Colonic mucosa (tissue), 4 donors: Measurements from ENCODE around the gene TMEM132D. TPM values are rescaled to one million over a fixed set of nuclear protein-coding genes. Genes with fewer than 3 reads are reported as not detected.

Experiments
- DNase-seq: peaks from one replicate; pipeline ENCODE4 v3.0.0-alpha.2; 2020
- H3K27ac ChIP-seq: fragments of 200-600 bp; one replicate; pipeline ENCODE4 v1.8.0; 2021
- H3K27me3 ChIP-seq: fragments of 200-600 bp; one replicate; pipeline ENCODE4 v1.8.0; 2021
- H3K36me3 ChIP-seq: fragments of 200-600 bp; one replicate; pipeline ENCODE4 v1.8.0; 2021
- H3K4me1 ChIP-seq: fragments of 200-600 bp; one replicate; pipeline ENCODE4 v1.8.0; 2021; ENCODE audit warnings: mild to moderate bottlenecking
- H3K4me3 ChIP-seq: fragments of 200-600 bp; one replicate; pipeline ENCODE4 v1.8.0; 2021
- H3K9ac ChIP-seq, 2 donors: one replicate each; pipeline ENCODE4 v1.7.0; 2013; ENCODE audit warnings: control low read depth in 2 of 2, low read depth in 2 of 2, low read length in 2 of 2
- H3K9me3 ChIP-seq: fragments of 200-600 bp; one replicate; pipeline ENCODE4 v1.8.0; 2021
- intact Hi-C: fragments of 100-400 bp; cut with DNase I; formaldehyde crosslinking; loops from one replicate; pipeline ENCODE4 v1.14.1; 2022
- total RNA-seq, 2 donors: library from RNA; stranded (reverse); fragmentation: NEBNext Ultra II Directional in 1 of 2; extraction: Animal tissue kit (Norgen Biotek cat#: 25700) in 1 of 2; gene quantifications; one replicate each; pipeline ENCODE4 v1.2.1, GENCODE V29; 2021
- TF ChIP-seq, protein P1 (sequence below): fragments of 200-600 bp; IDR thresholded peaks from one replicate; pipeline ENCODE4 v1.8.0; 2022; ENCODE audit warnings: antibody characterized with exemption, mild to moderate bottlenecking
- donor health status: healthy.
- donor health status: DM: no; HTN: no; CAD: no.
- donor health status: DM: no; HTN: no; CAD: no.

Gene TMEM132D
- total RNA-seq, 2 donors from 2014 or later: 0.17 to 0.32 TPM

DNA sequence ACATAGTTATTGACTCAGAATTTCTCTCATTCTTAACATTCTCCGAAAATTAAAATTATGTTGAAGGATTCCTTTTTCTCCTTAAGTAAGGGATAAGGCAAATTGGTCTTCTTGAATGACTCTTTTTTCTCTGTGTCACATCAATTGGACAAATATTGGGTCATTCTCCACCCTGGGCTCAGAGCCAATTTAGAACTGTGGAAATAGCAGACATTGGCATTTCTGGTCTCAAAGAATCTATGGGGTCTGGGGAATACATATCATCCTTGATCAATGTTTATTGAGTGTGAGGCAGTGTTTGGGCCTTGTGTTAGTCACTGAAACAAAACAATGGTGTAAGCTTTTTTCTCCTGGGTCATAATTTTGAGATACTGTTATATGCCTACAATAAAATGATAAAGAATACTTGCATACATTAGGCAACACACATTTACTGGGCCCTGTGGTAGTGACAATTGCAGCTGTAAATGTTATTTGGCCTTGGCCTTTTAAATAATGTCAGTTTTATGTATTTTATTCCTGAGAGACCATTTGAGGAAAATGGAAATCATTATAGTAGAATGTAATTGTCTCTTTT, 414.6 kb downstream of the TMEM132D start:
- no peaks in the 10 kb centered on the region for H3K9me3 ChIP-seq
- no peaks in the 10 kb centered on the region for H3K36me3 ChIP-seq
- H3K4me1 ChIP-seq: no peaks in the 10 kb centered on the region
- H3K27ac ChIP-seq: no peak overlapping the region
- H3K27me3 ChIP-seq: no peaks in the 10 kb centered on the region
- no peak overlapping the region for H3K9ac ChIP-seq
- intact Hi-C loops: no loop called here
- H3K4me3 ChIP-seq: no peak overlapping the region
- TF ChIP-seq, protein P1, sequence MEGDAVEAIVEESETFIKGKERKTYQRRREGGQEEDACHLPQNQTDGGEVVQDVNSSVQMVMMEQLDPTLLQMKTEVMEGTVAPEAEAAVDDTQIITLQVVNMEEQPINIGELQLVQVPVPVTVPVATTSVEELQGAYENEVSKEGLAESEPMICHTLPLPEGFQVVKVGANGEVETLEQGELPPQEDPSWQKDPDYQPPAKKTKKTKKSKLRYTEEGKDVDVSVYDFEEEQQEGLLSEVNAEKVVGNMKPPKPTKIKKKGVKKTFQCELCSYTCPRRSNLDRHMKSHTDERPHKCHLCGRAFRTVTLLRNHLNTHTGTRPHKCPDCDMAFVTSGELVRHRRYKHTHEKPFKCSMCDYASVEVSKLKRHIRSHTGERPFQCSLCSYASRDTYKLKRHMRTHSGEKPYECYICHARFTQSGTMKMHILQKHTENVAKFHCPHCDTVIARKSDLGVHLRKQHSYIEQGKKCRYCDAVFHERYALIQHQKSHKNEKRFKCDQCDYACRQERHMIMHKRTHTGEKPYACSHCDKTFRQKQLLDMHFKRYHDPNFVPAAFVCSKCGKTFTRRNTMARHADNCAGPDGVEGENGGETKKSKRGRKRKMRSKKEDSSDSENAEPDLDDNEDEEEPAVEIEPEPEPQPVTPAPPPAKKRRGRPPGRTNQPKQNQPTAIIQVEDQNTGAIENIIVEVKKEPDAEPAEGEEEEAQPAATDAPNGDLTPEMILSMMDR: no peak
- DNase-seq: no peak

DNA sequence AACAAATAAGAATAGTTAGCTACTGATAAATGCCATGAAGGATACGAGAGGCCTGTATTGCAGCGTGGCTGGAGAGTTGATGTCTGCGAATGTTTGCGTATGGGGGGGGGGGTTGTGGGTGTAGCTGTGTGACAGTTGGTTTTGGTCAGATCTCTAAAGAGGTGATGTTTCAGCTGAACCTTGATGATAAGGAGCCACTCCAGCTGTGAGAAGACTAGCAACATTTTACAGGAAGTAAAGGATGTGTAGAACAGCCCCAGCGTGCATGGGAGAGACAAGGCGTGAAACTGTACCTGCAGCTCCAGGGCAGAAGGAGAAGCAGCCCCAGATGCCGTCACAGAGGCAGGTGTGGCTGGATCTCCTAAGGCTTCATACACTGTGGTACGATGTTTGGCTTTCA, 416.9 kb downstream of the TMEM132D start:
- TF ChIP-seq, protein P1: no peak
- intact Hi-C loops: no loop called here
- no peaks in the 10 kb centered on the region for H3K36me3 ChIP-seq

DNA sequence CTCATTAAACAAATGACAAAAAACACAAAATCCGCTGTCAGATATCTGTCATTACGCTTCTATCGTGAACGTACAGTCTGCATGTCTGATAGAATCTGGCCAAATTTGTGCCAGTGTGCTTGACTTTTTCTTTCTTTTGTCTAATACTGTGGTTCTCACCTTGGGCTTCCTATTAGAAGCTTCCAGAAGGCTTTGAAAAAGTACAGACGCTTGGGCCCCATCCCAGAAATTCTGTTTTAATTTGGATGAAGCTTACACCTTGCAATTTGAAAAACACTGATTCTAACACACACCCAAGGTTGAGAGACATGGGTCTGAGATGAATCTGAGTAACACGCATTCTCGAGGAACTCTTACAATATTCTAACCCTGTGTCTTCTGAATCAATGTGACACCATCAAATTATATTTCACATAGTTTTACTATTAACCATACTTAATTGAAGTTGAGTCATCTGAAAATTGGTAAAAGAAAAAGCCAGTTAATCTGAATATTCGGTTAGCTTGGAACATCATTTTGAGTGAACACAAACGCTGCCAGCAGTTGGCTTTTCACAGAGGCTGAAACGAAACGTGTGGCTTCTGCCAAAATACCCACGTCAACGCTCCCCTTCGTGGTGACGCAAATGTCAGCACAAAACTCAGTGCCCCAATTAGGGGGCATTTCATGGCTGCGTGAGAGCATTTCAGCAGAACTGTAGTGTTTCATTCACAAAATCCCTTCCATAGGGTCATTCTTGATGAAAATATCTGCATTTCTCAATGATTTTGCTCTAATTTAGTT, 420.5 kb downstream of the TMEM132D start:
- TF ChIP-seq, protein P1: no peak
- intact Hi-C loops: no loop called here
- Histone ChIP-seq H3K9ac (no peak overlapping the region), H3K9me3 (no peaks in the 10 kb centered on the region), H3K4me3 (no peak overlapping the region), H3K27ac (no peak overlapping the region), H3K27me3 (no peaks in the 10 kb centered on the region), H3K4me1 (no peaks in the 10 kb centered on the region), H3K36me3 (no peaks in the 10 kb centered on the region)
- DNase-seq: no peak

More for the DNA sequence above, 416.9 kb downstream of the TMEM132D start:
- H3K4me1 ChIP-seq: no peaks in the 10 kb centered on the region
- no peaks in the 10 kb centered on the region for H3K27me3 ChIP-seq
- no peak overlapping the region for H3K4me3 ChIP-seq
- H3K9me3 ChIP-seq: no peaks in the 10 kb centered on the region
- H3K27ac ChIP-seq: no peak overlapping the region
- H3K9ac ChIP-seq: no peak overlapping the region
- DNase-seq: no peak

GRCh38 chr12:129481921-129482320, 421.9 kb downstream of the TMEM132D start:
- intact Hi-C loops: no loop called here
- Histone ChIP-seq H3K4me1 (no peaks in the 10 kb centered on the region), H3K36me3 (no peaks in the 10 kb centered on the region), H3K27me3 (no peaks in the 10 kb centered on the region), H3K9ac (no peak overlapping the region), H3K27ac (no peak overlapping the region), H3K4me3 (no peak overlapping the region), H3K9me3 (no peaks in the 10 kb centered on the region)
- DNase-seq: no peak
- TF ChIP-seq, protein P1: no peak

GRCh38 chr12:129470196-129470595, 433.6 kb downstream of the TMEM132D start:
- DNase-seq: no peak
- no peak overlapping the region for H3K9ac ChIP-seq
- intact Hi-C loops: no loop called here
- H3K36me3 ChIP-seq: no peaks in the 10 kb centered on the region
- no peaks in the 10 kb centered on the region for H3K4me1 ChIP-seq
- TF ChIP-seq, protein P1: no peak
- H3K4me3 ChIP-seq: no peak overlapping the region
- no peaks in the 10 kb centered on the region for H3K27me3 ChIP-seq
- H3K9me3 ChIP-seq: no peaks in the 10 kb centered on the region
- no peak overlapping the region for H3K27ac ChIP-seq
